Neutrophil (primary cell): ENCODE measurements around the gene NEXN.

Source experiments
- H3K27ac ChIP-seq: fragments of 200-600 bp; sonication (generic); 2 replicates; pipeline ENCODE4 v1.5.1; 2016; ENCODE audit warnings: mild to moderate bottlenecking, moderate library complexity
- H3K27me3 ChIP-seq: fragments of 200-600 bp; sonication (generic); 2 replicates; pipeline ENCODE4 v1.6.0; 2016; ENCODE audit warnings: mild to moderate bottlenecking
- H3K36me3 ChIP-seq: fragments of 200-600 bp; sonication (generic); 2 replicates; pipeline ENCODE4 v1.5.1; 2017
- H3K4me1 ChIP-seq, 2 experiments: fragments of 200-600 bp in 1 of 2; sonication (generic) in 1 of 2; 1 replicate in 1 of 2; 2 replicates in 1 of 2; pipeline versions ENCODE4 v1.5.1 to v1.6.1; 2013 to 2016; ENCODE audit warnings: low read depth in 1 of 2, low read length in 1 of 2, mild to moderate bottlenecking in 1 of 2, moderate library complexity in 1 of 2; ENCODE audit not compliant: control insufficient read depth in 1 of 2, insufficient read depth in 1 of 2
- H3K4me3 ChIP-seq, 2 experiments: fragments of 200-600 bp in 1 of 2; sonication (generic) in 1 of 2; 1 replicate in 1 of 2; 2 replicates in 1 of 2; pipeline ENCODE4 v1.5.1; 2013 to 2016; ENCODE audit warnings: low read depth in 1 of 2, low read length in 1 of 2, mild to moderate bottlenecking in 1 of 2, moderate library complexity in 1 of 2
- H3K9me3 ChIP-seq: fragments of 200-600 bp; sonication (generic); 2 replicates; pipeline ENCODE4 v1.5.1; 2016
- TF ChIP-seq, protein P1 (sequence below): fragments of 200-600 bp; sonication (generic); IDR thresholded peaks from 2 replicates; pipeline ENCODE4 v1.5.1; 2016; ENCODE audit warnings: antibody characterized with exemption

Gene NEXN

GRCh38 chr1:77925956-77926355 is 37.5 kb downstream of the NEXN start:
- Histone ChIP-seq H3K27me3 (no peaks in the 10 kb centered on the region), H3K4me3 (no peak overlapping the region), H3K4me1 (peaks cover 0 to 5% of the 10 kb centered on the region in 2 experiments), H3K36me3 (no peaks in the 10 kb centered on the region), H3K9me3 (no peaks in the 10 kb centered on the region), H3K27ac (no peak overlapping the region)
- TF ChIP-seq, protein P1, sequence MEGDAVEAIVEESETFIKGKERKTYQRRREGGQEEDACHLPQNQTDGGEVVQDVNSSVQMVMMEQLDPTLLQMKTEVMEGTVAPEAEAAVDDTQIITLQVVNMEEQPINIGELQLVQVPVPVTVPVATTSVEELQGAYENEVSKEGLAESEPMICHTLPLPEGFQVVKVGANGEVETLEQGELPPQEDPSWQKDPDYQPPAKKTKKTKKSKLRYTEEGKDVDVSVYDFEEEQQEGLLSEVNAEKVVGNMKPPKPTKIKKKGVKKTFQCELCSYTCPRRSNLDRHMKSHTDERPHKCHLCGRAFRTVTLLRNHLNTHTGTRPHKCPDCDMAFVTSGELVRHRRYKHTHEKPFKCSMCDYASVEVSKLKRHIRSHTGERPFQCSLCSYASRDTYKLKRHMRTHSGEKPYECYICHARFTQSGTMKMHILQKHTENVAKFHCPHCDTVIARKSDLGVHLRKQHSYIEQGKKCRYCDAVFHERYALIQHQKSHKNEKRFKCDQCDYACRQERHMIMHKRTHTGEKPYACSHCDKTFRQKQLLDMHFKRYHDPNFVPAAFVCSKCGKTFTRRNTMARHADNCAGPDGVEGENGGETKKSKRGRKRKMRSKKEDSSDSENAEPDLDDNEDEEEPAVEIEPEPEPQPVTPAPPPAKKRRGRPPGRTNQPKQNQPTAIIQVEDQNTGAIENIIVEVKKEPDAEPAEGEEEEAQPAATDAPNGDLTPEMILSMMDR, result no peak

DNA sequence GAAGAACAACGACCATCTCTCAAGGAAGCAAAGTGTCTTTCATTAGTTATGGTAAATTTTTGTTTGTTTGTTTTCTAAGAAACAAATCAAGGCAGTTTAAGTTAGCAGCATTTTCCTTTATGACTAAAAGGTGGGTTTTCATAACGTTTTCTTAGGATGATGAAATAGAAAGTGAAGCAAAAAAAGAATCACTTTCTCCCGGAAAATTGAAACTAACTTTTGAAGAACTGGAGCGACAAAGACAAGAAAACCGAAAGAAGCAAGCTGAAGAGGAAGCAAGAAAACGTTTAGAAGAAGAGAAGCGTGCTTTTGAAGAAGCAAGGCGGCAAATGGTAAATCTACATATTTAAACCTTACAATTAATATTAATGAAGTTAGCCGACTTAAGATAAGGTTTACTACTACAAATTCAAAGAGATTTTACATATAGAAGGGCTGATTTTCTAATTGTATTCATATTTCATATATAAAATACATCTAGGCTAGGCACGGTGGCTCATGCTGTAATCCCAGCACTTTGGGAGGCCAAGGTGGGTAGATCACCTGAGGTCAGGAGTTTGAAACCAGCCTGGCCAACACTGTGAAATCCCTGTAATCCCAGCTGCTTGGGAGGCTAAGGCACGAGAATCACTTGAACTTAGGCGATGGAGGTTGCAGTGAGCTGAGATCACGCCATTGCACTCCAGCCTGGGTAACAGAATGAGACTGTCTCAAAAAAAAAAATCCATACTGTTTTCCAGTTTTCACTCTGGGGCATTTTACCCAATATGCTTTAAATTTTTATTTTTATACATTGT is 38.3 kb downstream of the NEXN start:
- TF ChIP-seq, protein P1, result no peak
- H3K9me3 ChIP-seq, result no peaks in the 10 kb centered on the region
- no peak overlapping the region for H3K27ac ChIP-seq
- H3K4me1 ChIP-seq, result peaks cover 0 to 5% of the 10 kb centered on the region in 2 experiments
- H3K4me3 ChIP-seq, result no peak overlapping the region
- no peaks in the 10 kb centered on the region for H3K36me3 ChIP-seq
- no peaks in the 10 kb centered on the region for H3K27me3 ChIP-seq

- Histone ChIP-seq H3K4me1 (peaks cover 0 to 5% of the 10 kb centered on the region in 2 experiments), H3K27ac (no peak overlapping the region), H3K4me3 (no peak overlapping the region), H3K9me3 (no peaks in the 10 kb centered on the region), H3K27me3 (no peaks in the 10 kb centered on the region), H3K36me3 (no peaks in the 10 kb centered on the region)
- TF ChIP-seq, protein P1, result no peak
Observed at GRCh38 chr1:77927414-77927813, 39.0 kb downstream of the NEXN start.

- Histone ChIP-seq H3K4me3 (no peak overlapping the region), H3K36me3 (no peaks in the 10 kb centered on the region), H3K27me3 (no peaks in the 10 kb centered on the region), H3K4me1 (peaks cover 0 to 5% of the 10 kb centered on the region in 2 experiments), H3K9me3 (no peaks in the 10 kb centered on the region), H3K27ac (no peak overlapping the region)
- TF ChIP-seq, protein P1, result no peak
Observed at GRCh38 chr1:77929806-77930205, 41.4 kb downstream of the NEXN start.

GRCh38 chr1:77938651-77939050 is 50.2 kb downstream of the NEXN start:
- Histone ChIP-seq H3K9me3 (no peaks in the 10 kb centered on the region), H3K4me1 (peaks cover 6% of the 10 kb centered on the region in 2 experiments), H3K27me3 (no peaks in the 10 kb centered on the region), H3K36me3 (peaks cover 27% of the 10 kb centered on the region), H3K27ac (no peak overlapping the region), H3K4me3 (no peak overlapping the region)
- TF ChIP-seq, protein P1, result no peak
